WTC11 (cell line): ENCODE data around the gene CAMSAP1.

Source experiments
- ESRRA ChIP-seq: sonication (generic); formaldehyde crosslinking; IDR thresholded peaks from 2 replicates; pipeline ENCODE4 v1.8.1; 2022; ENCODE audit warnings: mild to moderate bottlenecking, missing genetic modification reagents, borderline replicate concordance
- FOXJ3 ChIP-seq: sonication (generic); formaldehyde crosslinking; IDR thresholded peaks from 2 replicates; pipeline ENCODE4 v1.9.0; 2021; ENCODE audit warnings: missing genetic modification reagents, mild to moderate bottlenecking, borderline replicate concordance
- JUN ChIP-seq: sonication (generic); formaldehyde crosslinking; IDR thresholded peaks from 2 replicates; pipeline ENCODE4 v1.8.0; 2023; ENCODE audit warnings: mild to moderate bottlenecking, missing genetic modification reagents
- NFYB ChIP-seq: sonication (generic); formaldehyde crosslinking; conservative IDR thresholded peaks from 2 replicates; pipeline ENCODE4 v1.8.0; 2022; ENCODE audit warnings: low read depth, missing genetic modification reagents
- NR3C1 ChIP-seq: sonication (generic); formaldehyde crosslinking; conservative IDR thresholded peaks from 2 replicates; pipeline ENCODE4 v1.8.1; 2023; ENCODE audit warnings: low read depth, mild to moderate bottlenecking, missing genetic modification reagents
- SP1 ChIP-seq: sonication (generic); formaldehyde crosslinking; conservative IDR thresholded peaks from 2 replicates; pipeline ENCODE4 v1.8.1; 2022; ENCODE audit warnings: missing genetic modification reagents
- TF ChIP-seq, protein P1 (sequence below): sonication (generic); formaldehyde crosslinking; IDR thresholded peaks from 2 replicates; pipeline ENCODE4 v1.8.0; 2022; ENCODE audit warnings: mild to moderate bottlenecking, missing genetic modification reagents
- TF ChIP-seq, protein P2 (sequence below): sonication (generic); formaldehyde crosslinking; IDR thresholded peaks from 2 replicates; pipeline ENCODE4 v1.8.0; 2022; ENCODE audit warnings: mild to moderate bottlenecking, missing genetic modification reagents
- TF ChIP-seq, protein P3 (sequence below): fragments of 200-600 bp; IDR thresholded peaks from 2 replicates; pipeline ENCODE4 v1.8.0; 2022; ENCODE audit warnings: antibody characterized with exemption

DNA sequence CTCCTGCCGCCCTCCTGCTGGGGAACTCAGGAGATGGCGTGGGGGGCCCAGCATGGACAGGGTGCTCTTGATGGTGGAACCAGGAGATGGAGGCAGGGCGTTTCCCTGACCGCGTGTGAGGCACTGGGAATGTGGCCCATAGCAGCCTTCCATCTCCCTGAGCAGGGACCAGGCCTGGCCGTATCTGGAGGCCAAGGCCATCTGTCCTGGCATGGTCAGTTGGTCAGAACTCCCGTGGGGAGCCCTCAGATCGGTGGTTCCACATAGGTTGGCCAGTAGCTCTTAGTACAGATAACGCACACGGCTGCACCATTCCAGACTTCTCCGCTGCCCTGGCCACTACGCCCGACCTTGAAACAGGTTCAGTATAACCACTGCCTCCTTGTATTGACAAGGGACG lies 127.8 kb downstream of the CAMSAP1 start:
- TF ChIP-seq SP1 (no peak), NFYB (CRISPR knock-in tag) (no peak), FOXJ3 (CRISPR knock-in tag) (no peak), ESRRA (CRISPR knock-in tag) (no peak), NR3C1 (CRISPR knock-in tag) (no peak), JUN (CRISPR knock-in tag) (no peak)
- TF ChIP-seq, protein P1, sequence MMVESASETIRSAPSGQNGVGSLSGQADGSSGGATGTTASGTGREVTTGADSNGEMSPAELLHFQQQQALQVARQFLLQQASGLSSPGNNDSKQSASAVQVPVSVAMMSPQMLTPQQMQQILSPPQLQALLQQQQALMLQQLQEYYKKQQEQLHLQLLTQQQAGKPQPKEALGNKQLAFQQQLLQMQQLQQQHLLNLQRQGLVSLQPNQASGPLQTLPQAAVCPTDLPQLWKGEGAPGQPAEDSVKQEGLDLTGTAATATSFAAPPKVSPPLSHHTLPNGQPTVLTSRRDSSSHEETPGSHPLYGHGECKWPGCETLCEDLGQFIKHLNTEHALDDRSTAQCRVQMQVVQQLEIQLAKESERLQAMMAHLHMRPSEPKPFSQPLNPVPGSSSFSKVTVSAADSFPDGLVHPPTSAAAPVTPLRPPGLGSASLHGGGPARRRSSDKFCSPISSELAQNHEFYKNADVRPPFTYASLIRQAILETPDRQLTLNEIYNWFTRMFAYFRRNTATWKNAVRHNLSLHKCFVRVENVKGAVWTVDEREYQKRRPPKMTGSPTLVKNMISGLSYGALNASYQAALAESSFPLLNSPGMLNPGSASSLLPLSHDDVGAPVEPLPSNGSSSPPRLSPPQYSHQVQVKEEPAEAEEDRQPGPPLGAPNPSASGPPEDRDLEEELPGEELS (CRISPR knock-in tag), result no peak
- TF ChIP-seq, protein P2, sequence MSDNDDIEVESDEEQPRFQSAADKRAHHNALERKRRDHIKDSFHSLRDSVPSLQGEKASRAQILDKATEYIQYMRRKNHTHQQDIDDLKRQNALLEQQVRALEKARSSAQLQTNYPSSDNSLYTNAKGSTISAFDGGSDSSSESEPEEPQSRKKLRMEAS (CRISPR knock-in tag), result no peak
- TF ChIP-seq, protein P3, sequence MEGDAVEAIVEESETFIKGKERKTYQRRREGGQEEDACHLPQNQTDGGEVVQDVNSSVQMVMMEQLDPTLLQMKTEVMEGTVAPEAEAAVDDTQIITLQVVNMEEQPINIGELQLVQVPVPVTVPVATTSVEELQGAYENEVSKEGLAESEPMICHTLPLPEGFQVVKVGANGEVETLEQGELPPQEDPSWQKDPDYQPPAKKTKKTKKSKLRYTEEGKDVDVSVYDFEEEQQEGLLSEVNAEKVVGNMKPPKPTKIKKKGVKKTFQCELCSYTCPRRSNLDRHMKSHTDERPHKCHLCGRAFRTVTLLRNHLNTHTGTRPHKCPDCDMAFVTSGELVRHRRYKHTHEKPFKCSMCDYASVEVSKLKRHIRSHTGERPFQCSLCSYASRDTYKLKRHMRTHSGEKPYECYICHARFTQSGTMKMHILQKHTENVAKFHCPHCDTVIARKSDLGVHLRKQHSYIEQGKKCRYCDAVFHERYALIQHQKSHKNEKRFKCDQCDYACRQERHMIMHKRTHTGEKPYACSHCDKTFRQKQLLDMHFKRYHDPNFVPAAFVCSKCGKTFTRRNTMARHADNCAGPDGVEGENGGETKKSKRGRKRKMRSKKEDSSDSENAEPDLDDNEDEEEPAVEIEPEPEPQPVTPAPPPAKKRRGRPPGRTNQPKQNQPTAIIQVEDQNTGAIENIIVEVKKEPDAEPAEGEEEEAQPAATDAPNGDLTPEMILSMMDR, result no peak
